ENCODE results near the gene OR13C8. TPM values are rescaled to one million over a fixed set of nuclear protein-coding genes. Genes with fewer than 3 reads are reported as not detected.
"Not testable (repeated sequence)": the region's sequence is repeated elsewhere in the genome, so short reads cannot be mapped to it uniquely, and the experiment has no call there.

Gene OR13C8
- polyA plus RNA-seq, 1 of the 3 experiments (the other 2 are of a cell fraction) = not detected

- CTCF ChIA-PET = no interaction called here
- POLR2A ChIA-PET = no interaction called here
- Histone ChIP-seq H3K4me1 (ENCODE audit: control insufficient read depth in 1 of 2, insufficient read depth in 2 of 2, low read depth in 1 of 2, low read length in 1 of 2) (no peaks in the 10 kb centered on the region), H3K9ac (no peak overlapping the region), H3K27me3 (ENCODE audit: insufficient read depth) (no peaks in the 10 kb centered on the region), H3K9me2 (no peaks in the 10 kb centered on the region), H3K27ac (ENCODE audit: low read depth in 2 of 2, low read length in 1 of 2) (no peak overlapping the region), H3K4me2 (no peak overlapping the region), H3K9me3 (no peaks in the 10 kb centered on the region), H4K20me1 (ENCODE audit: insufficient read depth) (no peaks in the 10 kb centered on the region), H3K4me3 (ENCODE audit: low read depth in 2 of 2, low read length in 1 of 2) (no peak overlapping the region), H3F3A (replicated peaks; ENCODE audit: insufficient read depth) (no peaks in the 10 kb centered on the region), H2AFZ (ENCODE audit: low read depth) (no peak overlapping the region), H3K36me3 (replicated peaks in 1 of 2; ENCODE audit: control insufficient read depth in 1 of 2, insufficient read depth in 2 of 2, low read length in 1 of 2) (no peaks in the 10 kb centered on the region), H3K79me2 (ENCODE audit: insufficient read depth) (no peaks in the 10 kb centered on the region)
- DNase-seq = no peak
- WGBS (ENCODE audit: low lambda C conversion rate) = 6% methylated on average over 1 of the region's 1 CpG
- no peak for TF ChIP-seq CHD2 (IDR thresholded peaks at IDR 0.05; ENCODE audit: low read length, partially characterized antibody)
- TF ChIP-seq MEF2A (IDR thresholded peaks at IDR 0.05; ENCODE audit: borderline replicate concordance, low read depth) = no peak
- TF ChIP-seq SMC3 (IDR thresholded peaks at IDR 0.05; ENCODE audit: low read depth, low read length) = no peak
- no peak for TF ChIP-seq SIN3A (IDR thresholded peaks at IDR 0.05; ENCODE audit: borderline replicate concordance, low read depth, low read length)
- no peak for TF ChIP-seq TEAD4 (IDR thresholded peaks at IDR 0.05; ENCODE audit: borderline replicate concordance, insufficient read depth)
- no peak for TF ChIP-seq GABPA (IDR thresholded peaks at IDR 0.05; ENCODE audit: low read depth)
- TF ChIP-seq ELF1 (IDR thresholded peaks at IDR 0.05) = no peak
- no peak for TF ChIP-seq EP300 (IDR thresholded peaks at IDR 0.05; ENCODE audit: borderline replicate concordance in 1 of 2, low read depth in 1 of 2, low read length in 1 of 2)
- no peak for TF ChIP-seq RCOR1 (IDR thresholded peaks at IDR 0.05; ENCODE audit: low read length)
- TF ChIP-seq IRF3 (IDR thresholded peaks at IDR 0.05; ENCODE audit: low read depth, low read length) = no peak
- TF ChIP-seq FOXM1 (IDR thresholded peaks at IDR 0.05; ENCODE audit: low read depth) = no peak
- TF ChIP-seq FOXJ3 (CRISPR knock-in tag; IDR thresholded peaks at IDR 0.05) = no peak
- TF ChIP-seq RAD21 (IDR thresholded peaks at IDR 0.05; ENCODE audit: low read length) = no peak
- TF ChIP-seq TCF12 (IDR thresholded peaks at IDR 0.05) = no peak
- no peak for TF ChIP-seq RFX5 (IDR thresholded peaks at IDR 0.05; ENCODE audit: low read length)
- TF ChIP-seq MXI1 (IDR thresholded peaks at IDR 0.05; ENCODE audit: low read depth, low read length) = no peak
- no peak for TF ChIP-seq USF2 (IDR thresholded peaks at IDR 0.05; ENCODE audit: borderline replicate concordance, low read depth, low read length)
Measured at GRCh38 chr9:104589626-104590025, 20.7 kb downstream of the OR13C8 start.

GRCh38 chr9:104598749-104599148, 29.8 kb downstream of the OR13C8 start:
- H3K9ac ChIP-seq; POLR2A ChIA-PET; DNase-seq; H2AFZ ChIP-seq (ENCODE audit: low read depth); H3K36me3 ChIP-seq (replicated peaks in 1 of 2; ENCODE audit: control insufficient read depth in 1 of 2, insufficient read depth in 2 of 2, low read length in 1 of 2); H3K9me2 ChIP-seq; H3K27me3 ChIP-seq (ENCODE audit: insufficient read depth); H3K4me2 ChIP-seq; H3K9me3 ChIP-seq; H3K4me1 ChIP-seq (ENCODE audit: control insufficient read depth in 1 of 2, insufficient read depth in 2 of 2, low read depth in 1 of 2, low read length in 1 of 2); CTCF ChIA-PET; H3F3A ChIP-seq (replicated peaks; ENCODE audit: insufficient read depth); H4K20me1 ChIP-seq (ENCODE audit: insufficient read depth); H3K4me3 ChIP-seq (ENCODE audit: low read depth in 2 of 2, low read length in 1 of 2); H3K79me2 ChIP-seq (ENCODE audit: insufficient read depth); H3K27ac ChIP-seq (ENCODE audit: low read depth in 2 of 2, low read length in 1 of 2): not testable (repeated sequence)
- 0% methylated on average over 1 of the region's 3 CpGs for WGBS (ENCODE audit: low lambda C conversion rate)

GRCh38 chr9:104599313-104599712, 30.3 kb downstream of the OR13C8 start, which contains the start of gene OR13C5:
Gene OR13C5 (minus strand): TSS chr9:104599413. CDS start chr9:104599413, 0 bp downstream.
- H3K9me3 ChIP-seq; H3F3A ChIP-seq (replicated peaks; ENCODE audit: insufficient read depth); H3K4me3 ChIP-seq (ENCODE audit: low read depth in 2 of 2, low read length in 1 of 2); H3K27me3 ChIP-seq (ENCODE audit: insufficient read depth); H4K20me1 ChIP-seq (ENCODE audit: insufficient read depth); DNase-seq; POLR2A ChIA-PET; H2AFZ ChIP-seq (ENCODE audit: low read depth); H3K79me2 ChIP-seq (ENCODE audit: insufficient read depth); H3K9ac ChIP-seq; H3K27ac ChIP-seq (ENCODE audit: low read depth in 2 of 2, low read length in 1 of 2); H3K4me1 ChIP-seq (ENCODE audit: control insufficient read depth in 1 of 2, insufficient read depth in 2 of 2, low read depth in 1 of 2, low read length in 1 of 2); H3K4me2 ChIP-seq; H3K36me3 ChIP-seq (replicated peaks in 1 of 2; ENCODE audit: control insufficient read depth in 1 of 2, insufficient read depth in 2 of 2, low read length in 1 of 2); CTCF ChIA-PET; H3K9me2 ChIP-seq: not testable (repeated sequence)

Measured in SK-N-SH (cell line).